ENCODE measurements around the gene IFNL3.
"Not testable (repeated sequence)": the region's sequence is repeated elsewhere in the genome, so short reads cannot be mapped to it uniquely, and the experiment has no call there.

Gene IFNL3

GRCh38 chr19:39244410-39245100, at the start of gene IFNL3:
TSS of gene IFNL3 (minus strand) at chr19:39245006. CDS start at chr19:39244967, 39 bp downstream.
- not testable (repeated sequence) for DNase-seq

- no peak for DNase-seq
Observed at GRCh38 chr19:39293394-39293793, 48.6 kb upstream of the IFNL3 start.

- no peak for DNase-seq
Observed at GRCh38 chr19:39284032-39284431, 39.2 kb upstream of the IFNL3 start.

- no peak for DNase-seq
Observed at GRCh38 chr19:39282021-39282420, 37.2 kb upstream of the IFNL3 start.

- no peak for DNase-seq
Observed at GRCh38 chr19:39277598-39277997, 32.8 kb upstream of the IFNL3 start.

GRCh38 chr19:39276740-39277139, 31.9 kb upstream of the IFNL3 start:
- DNase-seq = no peak

- no peak for DNase-seq
Observed at GRCh38 chr19:39275578-39275977, 30.8 kb upstream of the IFNL3 start.

GRCh38 chr19:39273859-39274258, 29.1 kb upstream of the IFNL3 start:
- DNase-seq = not testable (repeated sequence)

GRCh38 chr19:39270036-39270871, 25.4 kb upstream of the IFNL3 start:
- no peak for DNase-seq

GRCh38 chr19:39269369-39269768, 24.6 kb upstream of the IFNL3 start:
- not testable (repeated sequence) for DNase-seq

- DNase-seq = not testable (repeated sequence)
Observed at GRCh38 chr19:39268531-39269223, 23.9 kb upstream of the IFNL3 start.

- DNase-seq = not testable (repeated sequence)
Observed at GRCh38 chr19:39268085-39268484, 23.3 kb upstream of the IFNL3 start, which contains the start of gene IFNL2. TSS of gene IFNL2 (plus strand) at chr19:39268396. CDS start at chr19:39268569, 173 bp downstream.

- DNase-seq = no peak
Observed at GRCh38 chr19:39265321-39265916, 20.6 kb upstream of the IFNL3 start.

- DNase-seq = no peak
Observed at GRCh38 chr19:39264306-39265290, 19.8 kb upstream of the IFNL3 start.

GRCh38 chr19:39263912-39264305, 19.1 kb upstream of the IFNL3 start:
- no peak for DNase-seq

- DNase-seq = no peak
Observed at GRCh38 chr19:39262496-39262895, 17.7 kb upstream of the IFNL3 start.

- no peak for DNase-seq
Observed at GRCh38 chr19:39261704-39262103, 16.9 kb upstream of the IFNL3 start.

- no peak for DNase-seq
Observed at GRCh38 chr19:39257227-39257626, 12.4 kb upstream of the IFNL3 start.

- DNase-seq = no peak
Observed at GRCh38 chr19:39254531-39255345, 9.9 kb upstream of the IFNL3 start.

- no peak for DNase-seq
Observed at GRCh38 chr19:39253374-39254149, 8.8 kb upstream of the IFNL3 start.
